Measurements from ENCODE around the gene PDZRN3.
"Not testable (repeated sequence)": the region's sequence is repeated elsewhere in the genome, so short reads cannot be mapped to it uniquely, and the experiment has no call there.

The PDZRN3 gene

GRCh38 chr3:73491287-73491662 is 133.5 kb downstream of the PDZRN3 start:
- no peak for DNase-seq (ENCODE audit: low read depth in 2 of 2)

- DNase-seq (ENCODE audit: low read depth in 2 of 2): no peak
These were observed 134.1 kb downstream of the PDZRN3 start for GRCh38 chr3:73490453-73491286.

- DNase-seq (ENCODE audit: low read depth in 2 of 2): no peak
These were observed 138.8 kb downstream of the PDZRN3 start for GRCh38 chr3:73485877-73486330.

- no peak for DNase-seq (ENCODE audit: low read depth in 2 of 2)
These were observed 140.0 kb downstream of the PDZRN3 start for GRCh38 chr3:73484656-73485248.

GRCh38 chr3:73481888-73482287 is 142.9 kb downstream of the PDZRN3 start:
- DNase-seq (ENCODE audit: low read depth in 2 of 2): no peak

GRCh38 chr3:73480187-73480672 is 144.5 kb downstream of the PDZRN3 start:
- no peak for DNase-seq (ENCODE audit: low read depth in 2 of 2)

- no peak for DNase-seq (ENCODE audit: low read depth in 2 of 2)
These were observed 145.4 kb downstream of the PDZRN3 start for GRCh38 chr3:73479325-73479724.

- DNase-seq (ENCODE audit: low read depth in 2 of 2): no peak
These were observed 145.9 kb downstream of the PDZRN3 start for GRCh38 chr3:73478858-73479257.

GRCh38 chr3:73475717-73476116 is 149.0 kb downstream of the PDZRN3 start:
- no peak for DNase-seq (ENCODE audit: low read depth in 2 of 2)

GRCh38 chr3:73475175-73475574 is 149.6 kb downstream of the PDZRN3 start:
- no peak for DNase-seq (ENCODE audit: low read depth in 2 of 2)

- DNase-seq (ENCODE audit: low read depth in 2 of 2): no peak
These were observed 150.1 kb downstream of the PDZRN3 start for GRCh38 chr3:73474619-73475018.

- no peak for DNase-seq (ENCODE audit: low read depth in 2 of 2)
These were observed 150.8 kb downstream of the PDZRN3 start for GRCh38 chr3:73473898-73474416.

- no peak for DNase-seq (ENCODE audit: low read depth in 2 of 2)
These were observed 151.4 kb downstream of the PDZRN3 start for GRCh38 chr3:73473181-73473897.

- DNase-seq (ENCODE audit: low read depth in 2 of 2): no peak
These were observed 152.6 kb downstream of the PDZRN3 start for GRCh38 chr3:73471986-73472787.

- DNase-seq (ENCODE audit: low read depth in 2 of 2): no peak
These were observed 153.9 kb downstream of the PDZRN3 start for GRCh38 chr3:73470860-73471259.

GRCh38 chr3:73469331-73469730 is 155.4 kb downstream of the PDZRN3 start:
- no peak for DNase-seq (ENCODE audit: low read depth in 2 of 2)

GRCh38 chr3:73467211-73467610 is 157.5 kb downstream of the PDZRN3 start:
- no peak for DNase-seq (ENCODE audit: low read depth in 2 of 2)

- DNase-seq (ENCODE audit: low read depth in 2 of 2): no peak
These were observed 158.8 kb downstream of the PDZRN3 start for GRCh38 chr3:73465926-73466325.

GRCh38 chr3:73464126-73464525 is 160.6 kb downstream of the PDZRN3 start:
- not testable (repeated sequence) for DNase-seq (ENCODE audit: low read depth in 2 of 2)

- no peak for DNase-seq (ENCODE audit: low read depth in 2 of 2)
These were observed 163.2 kb downstream of the PDZRN3 start for GRCh38 chr3:73461547-73461946.

GRCh38 chr3:73459711-73460110 is 165.0 kb downstream of the PDZRN3 start:
- DNase-seq (ENCODE audit: low read depth in 2 of 2): no peak

All from activated CD8-positive, alpha-beta memory T cell treated with anti-CD3 and anti-CD28 coated beads for 4 hours (primary cell).